Forelimb muscle (tissue), 1 donor: Measurements from ENCODE around the gene SACM1L. TPM values are rescaled to one million over a fixed set of nuclear protein-coding genes. Genes with fewer than 3 reads are reported as not detected.

Source experiments
- DNase-seq: peaks from one replicate; pipeline ENCODE4 v3.0.0-alpha.2; 2013; ENCODE audit warnings: low read depth
- polyA plus RNA-seq: library from polyadenylated mRNA; unstranded; fragments of 120-200 nt; gene quantifications from one replicate; pipeline ENCODE4 v1.2.1, GENCODE V29; 2013; ENCODE audit not compliant: insufficient read length

Gene SACM1L
- polyA plus RNA-seq, 1 donor, result 27.2 TPM

GRCh38 chr3:45785605-45786150 lies 96.5 kb downstream of the SACM1L start:
- no peak for DNase-seq

- no peak for DNase-seq
These were observed 97.8 kb downstream of the SACM1L start for GRCh38 chr3:45786801-45787495.

- no peak for DNase-seq
These were observed 98.4 kb downstream of the SACM1L start for GRCh38 chr3:45787551-45787950.

GRCh38 chr3:45789235-45789812 lies 100.1 kb downstream of the SACM1L start:
- DNase-seq, result no peak

- no peak for DNase-seq
These were observed 101.4 kb downstream of the SACM1L start for GRCh38 chr3:45790596-45790995.

GRCh38 chr3:45792036-45792435 lies 102.8 kb downstream of the SACM1L start:
- no peak for DNase-seq

- no peak for DNase-seq
These were observed 103.4 kb downstream of the SACM1L start for GRCh38 chr3:45792516-45793172.

- DNase-seq, result no peak
These were observed 104.4 kb downstream of the SACM1L start for GRCh38 chr3:45793482-45794176.

GRCh38 chr3:45794177-45794560 lies 105.0 kb downstream of the SACM1L start:
- no peak for DNase-seq

GRCh38 chr3:45794660-45795059 lies 105.5 kb downstream of the SACM1L start:
- DNase-seq, result no peak

Other genes starting within 250 kb of the SACM1L start
- 25.8 TPM for gene LIMD1, start 94.6 kb upstream of the SACM1L start, polyA plus RNA-seq
- gene SLC6A20, start 107.1 kb downstream of the SACM1L start, polyA plus RNA-seq, result 0.28 TPM
- 15.2 TPM for gene LZTFL1, start 152.7 kb downstream of the SACM1L start, polyA plus RNA-seq
- not detected for gene CCR9, start 197.1 kb downstream of the SACM1L start, polyA plus RNA-seq